Neutrophil (primary cell): Measurements from ENCODE around the gene RFC4.
A peak's percentile ranks its signal among the peaks of the same experiment; 100 is the strongest.

Source experiments
- H3K27ac ChIP-seq: fragments of 200-600 bp; sonication (generic); 2 replicates; pipeline ENCODE4 v1.5.1; 2016; ENCODE audit warnings: mild to moderate bottlenecking, moderate library complexity
- H3K27me3 ChIP-seq: fragments of 200-600 bp; sonication (generic); 2 replicates; pipeline ENCODE4 v1.6.0; 2016; ENCODE audit warnings: mild to moderate bottlenecking
- H3K36me3 ChIP-seq: fragments of 200-600 bp; sonication (generic); 2 replicates; pipeline ENCODE4 v1.5.1; 2017
- H3K4me1 ChIP-seq, 2 experiments: fragments of 200-600 bp in 1 of 2; sonication (generic) in 1 of 2; 1 replicate in 1 of 2; 2 replicates in 1 of 2; pipeline versions ENCODE4 v1.5.1 to v1.6.1; 2013 to 2016; ENCODE audit warnings: low read depth in 1 of 2, low read length in 1 of 2, mild to moderate bottlenecking in 1 of 2, moderate library complexity in 1 of 2; ENCODE audit not compliant: control insufficient read depth in 1 of 2, insufficient read depth in 1 of 2
- H3K4me3 ChIP-seq, 2 experiments: fragments of 200-600 bp in 1 of 2; sonication (generic) in 1 of 2; 1 replicate in 1 of 2; 2 replicates in 1 of 2; pipeline ENCODE4 v1.5.1; 2013 to 2016; ENCODE audit warnings: low read depth in 1 of 2, low read length in 1 of 2, mild to moderate bottlenecking in 1 of 2, moderate library complexity in 1 of 2
- H3K9me3 ChIP-seq: fragments of 200-600 bp; sonication (generic); 2 replicates; pipeline ENCODE4 v1.5.1; 2016
- CTCF ChIP-seq: fragments of 200-600 bp; sonication (generic); IDR thresholded peaks from 2 replicates; pipeline ENCODE4 v1.5.1; 2016; ENCODE audit warnings: antibody characterized with exemption

Gene RFC4

DNA sequence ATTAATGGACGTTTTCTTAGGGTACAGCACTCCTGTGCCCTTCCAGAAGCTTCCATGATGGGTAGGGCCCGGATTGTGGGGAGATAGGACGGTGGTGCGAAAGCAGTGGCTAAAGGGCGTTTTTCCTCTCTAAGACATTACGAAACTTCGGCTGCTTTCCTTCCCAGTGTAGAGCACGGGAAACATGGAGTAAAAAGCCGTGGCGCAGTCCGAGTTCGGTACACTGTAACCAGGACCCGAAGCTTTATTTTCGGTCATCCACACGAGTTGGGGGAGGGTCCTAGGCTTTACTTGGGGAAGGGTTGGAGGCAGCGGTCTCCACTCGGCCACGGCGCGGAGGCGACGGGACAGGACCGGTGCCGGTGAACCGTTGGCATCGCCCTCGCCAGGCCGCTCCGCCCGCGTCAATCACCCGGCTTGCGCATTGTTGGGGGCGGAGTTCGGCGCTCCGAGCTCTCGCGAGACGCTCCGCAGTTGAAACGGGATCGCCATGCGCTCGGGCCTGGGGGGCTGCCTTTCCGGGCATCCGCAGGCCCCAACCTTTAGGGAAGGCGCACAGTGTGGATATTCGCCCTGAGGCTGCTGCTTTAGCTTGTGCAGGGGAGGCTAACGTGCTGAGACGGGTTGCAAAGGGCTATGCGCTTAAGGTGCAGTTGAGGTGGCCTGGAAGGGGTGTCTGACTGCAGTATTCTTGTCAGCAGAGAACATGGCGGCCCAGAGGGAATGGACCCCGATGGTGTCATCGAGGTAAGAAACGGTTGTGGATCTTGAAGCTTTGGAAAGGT is 22.4 kb downstream of the RFC4 start:
- Histone ChIP-seq H3K36me3 (peaks cover 49% of the 10 kb centered on the region), H3K4me1 (peaks cover 28 to 29% of the 10 kb centered on the region in 2 experiments), H3K27ac (peak overlapping the region; percentile 89), H3K4me3 (peak overlapping the region; percentile 89 to 91), H3K27me3 (peaks cover 18% of the 10 kb centered on the region), H3K9me3 (no peaks in the 10 kb centered on the region)
- no peak for TF ChIP-seq CTCF

DNA sequence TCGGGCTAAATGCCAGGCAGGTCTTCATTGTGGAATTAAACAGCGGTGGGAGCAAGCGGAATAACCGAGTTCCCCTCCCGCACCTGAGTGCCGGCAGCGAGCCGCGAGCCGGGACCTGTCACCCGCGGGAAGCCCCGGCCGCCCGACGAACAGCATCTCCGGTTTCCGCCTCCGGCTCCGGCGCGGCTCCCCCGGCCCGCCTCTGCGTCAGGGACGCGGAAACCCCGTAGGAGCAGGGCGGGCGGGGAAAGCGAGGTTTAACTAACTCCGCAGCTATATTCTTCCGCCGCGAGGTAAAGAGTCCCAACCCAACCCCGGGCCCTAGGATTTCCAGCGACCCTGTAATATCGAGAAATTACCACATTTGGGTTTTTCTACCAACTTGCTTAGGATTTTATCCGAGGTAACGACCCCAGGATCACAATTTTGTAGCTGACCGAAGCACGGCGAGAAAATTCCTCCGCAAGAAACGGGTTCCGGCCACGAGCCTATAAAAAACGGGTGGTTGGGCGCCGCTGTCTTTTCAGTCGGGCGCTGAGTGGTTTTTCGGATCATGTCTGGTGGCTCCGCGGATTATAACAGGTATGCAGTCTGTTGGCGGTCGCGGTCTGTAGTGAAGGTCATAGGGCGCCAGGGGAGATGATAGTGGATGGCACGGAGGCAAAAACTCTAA is 23.1 kb downstream of the RFC4 start, which contains the start of gene EIF4A2:
Gene EIF4A2 (plus strand): TSS at position 520 of the 673 bp plus-strand sequence. CDS start 34 bp downstream, at position 554.
- TF ChIP-seq CTCF, result peak; percentile 31
- peaks cover 42% of the 10 kb centered on the region for H3K36me3 ChIP-seq
- peaks cover 21% of the 10 kb centered on the region for H3K27me3 ChIP-seq
- peaks cover 28 to 29% of the 10 kb centered on the region in 2 experiments for H3K4me1 ChIP-seq
- H3K9me3 ChIP-seq, result no peaks in the 10 kb centered on the region
- H3K4me3 ChIP-seq, result peak within 1 kb of the TSS; percentile 89 to 91
- H3K27ac ChIP-seq, result peak within 1 kb of the TSS; percentile 89

- Histone ChIP-seq H3K4me1 (peaks cover 28 to 29% of the 10 kb centered on the region in 2 experiments), H3K9me3 (no peaks in the 10 kb centered on the region), H3K27me3 (peaks cover 21% of the 10 kb centered on the region), H3K4me3 (peak overlapping the region; percentile 89 to 91), H3K36me3 (peaks cover 36% of the 10 kb centered on the region), H3K27ac (peak overlapping the region; percentile 89)
- no peak for TF ChIP-seq CTCF
These were observed 23.7 kb downstream of the RFC4 start for GRCh38 chr3:186782542-186783057.

- Histone ChIP-seq H3K27me3 (peaks cover 31% of the 10 kb centered on the region), H3K9me3 (no peaks in the 10 kb centered on the region), H3K4me3 (no peak overlapping the region), H3K27ac (no peak overlapping the region), H3K4me1 (peaks cover 9 to 10% of the 10 kb centered on the region in 2 experiments), H3K36me3 (peaks cover 3% of the 10 kb centered on the region)
- TF ChIP-seq CTCF, result no peak
These were observed 27.1 kb downstream of the RFC4 start for GRCh38 chr3:186779204-186779603.

GRCh38 chr3:186775999-186776398 is 30.3 kb downstream of the RFC4 start:
- H3K27me3 ChIP-seq, result peaks cover 34% of the 10 kb centered on the region
- H3K4me3 ChIP-seq, result no peak overlapping the region
- H3K4me1 ChIP-seq, result peaks cover 12 to 14% of the 10 kb centered on the region in 2 experiments
- H3K9me3 ChIP-seq, result no peaks in the 10 kb centered on the region
- no peak overlapping the region for H3K27ac ChIP-seq
- TF ChIP-seq CTCF, result no peak
- no peaks in the 10 kb centered on the region for H3K36me3 ChIP-seq
